D721Med (cell line): Measurements from ENCODE around the gene GPR160.

Source experiments
- DNase-seq: peaks from one replicate; pipeline ENCODE4 v3.0.0; 2011; ENCODE audit warnings: low spot score; ENCODE audit not compliant: insufficient read length
- FAIRE-seq: peaks from 2 replicates; lab custom pipeline; 2011; peaks lifted over from hg19 to GRCh38; lab: Jason Lieb, UNC
- CTCF ChIP-seq: IDR thresholded peaks from 2 replicates; pipeline ENCODE4 v1.5.1; 2012; ENCODE audit warnings: mild to moderate bottlenecking, control low read depth; ENCODE audit not compliant: insufficient read depth; ENCODE audit errors: missing control alignments

GPR160 gene

DNA sequence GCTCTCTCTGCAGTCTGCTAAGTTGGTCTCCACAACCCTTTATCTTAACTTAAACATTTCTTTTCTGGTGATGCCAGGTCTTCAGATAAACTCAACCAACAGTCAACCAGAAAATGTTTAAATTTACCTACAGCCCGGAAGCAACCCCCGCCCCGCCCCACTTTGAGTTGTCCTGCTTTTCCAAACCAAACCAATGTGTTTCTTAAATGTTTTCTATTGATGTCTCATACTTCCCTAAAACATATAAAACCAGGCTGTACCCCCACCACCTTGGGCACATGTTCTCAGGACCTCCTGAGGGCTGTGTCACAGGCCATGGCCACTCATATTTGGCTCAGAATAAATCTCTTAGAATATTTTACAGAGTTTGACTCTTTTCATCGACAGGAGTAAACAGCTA lies 13.2 kb upstream of the GPR160 start:
- no peak for TF ChIP-seq CTCF
- DNase-seq (no peak), FAIRE-seq (no peak)

- DNase-seq (no peak), FAIRE-seq (no peak)
- no peak for TF ChIP-seq CTCF
Measured at GRCh38 chr3:170027233-170028102, 10.3 kb upstream of the GPR160 start.

DNA sequence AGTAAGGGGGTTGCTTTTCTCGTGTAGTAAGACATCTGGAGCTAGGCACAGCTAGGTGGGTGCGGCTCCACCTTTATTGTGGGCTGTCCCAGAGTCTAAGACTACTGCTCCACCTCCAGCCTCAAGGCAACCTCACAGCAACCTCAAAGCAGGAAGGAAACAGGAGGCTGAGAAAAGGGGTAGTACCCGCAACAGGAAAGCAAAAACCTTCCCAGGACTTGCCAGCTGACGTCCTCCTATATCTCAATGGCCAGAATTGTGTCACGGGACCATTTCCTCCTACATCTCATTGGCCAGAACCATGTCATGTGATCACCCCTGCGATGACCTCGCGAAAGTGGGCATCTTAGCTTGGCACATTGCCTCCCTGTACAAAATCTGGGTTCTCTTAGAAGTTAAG lies 4.3 kb upstream of the GPR160 start:
- no peak for TF ChIP-seq CTCF
- no peak for FAIRE-seq

DNA sequence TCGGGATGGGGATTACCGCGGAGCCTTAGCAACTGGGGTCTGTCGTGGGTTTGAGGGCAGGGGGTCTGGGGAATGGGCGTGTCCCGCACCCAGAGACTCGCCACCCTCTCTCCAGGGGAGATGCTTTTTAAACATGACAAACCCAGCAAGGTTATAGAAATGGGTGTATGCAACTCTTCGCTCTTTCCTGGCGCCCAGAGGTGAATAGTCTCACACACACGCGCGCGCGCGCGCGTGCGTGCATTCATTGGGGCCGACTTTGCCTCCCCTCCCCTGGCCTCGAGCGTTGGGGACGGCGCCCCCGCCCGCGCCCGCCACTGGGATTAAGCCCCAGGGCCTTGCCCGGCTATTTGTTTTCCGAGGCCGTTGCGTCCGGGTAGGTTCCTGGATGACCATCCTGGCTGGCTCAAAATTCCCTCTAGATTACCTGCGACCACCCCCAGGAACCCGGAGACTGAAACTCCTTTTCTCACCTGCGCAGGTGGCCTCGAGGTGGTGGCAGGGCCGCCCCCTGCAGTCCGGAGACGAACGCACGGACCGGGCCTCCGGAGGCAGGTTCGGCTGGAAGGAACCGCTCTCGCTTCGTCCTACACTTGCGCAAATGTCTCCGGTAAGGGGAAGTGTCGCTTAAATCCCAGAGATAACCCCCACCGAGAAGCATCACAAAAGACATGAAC lies 777 bp downstream of the GPR160 start:
- TF ChIP-seq CTCF, result no peak
- DNase-seq (no peak), FAIRE-seq (no peak)

More for the DNA sequence above, 4.3 kb upstream of the GPR160 start:
- no peak for DNase-seq

- FAIRE-seq (peak; percentile 61), DNase-seq (no peak)
- TF ChIP-seq CTCF, result no peak
Measured at GRCh38 chr3:170040418-170040817, 2.6 kb downstream of the GPR160 start.

DNA sequence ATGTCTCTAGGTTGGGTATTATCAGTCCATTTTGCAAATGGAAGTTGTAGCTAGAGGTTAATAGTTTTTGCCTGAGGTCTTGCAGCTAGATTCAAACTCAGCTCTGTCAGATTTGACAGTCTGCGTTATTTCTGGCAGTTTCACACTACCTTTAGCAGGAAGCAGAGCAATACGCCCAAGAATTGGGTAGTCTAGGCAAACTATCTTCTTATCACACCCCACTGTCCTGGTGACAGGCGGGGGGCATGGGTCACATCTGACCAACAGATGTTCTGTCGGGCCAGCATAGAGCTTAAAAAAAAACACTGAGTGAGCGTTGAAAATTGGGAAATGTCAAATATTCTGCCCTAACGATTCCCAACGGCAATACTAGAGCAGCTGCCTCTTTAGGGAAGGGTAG lies 5.7 kb downstream of the GPR160 start:
- no peak for TF ChIP-seq CTCF
- DNase-seq, result no peak
- no peak for FAIRE-seq

- no peak for DNase-seq
- FAIRE-seq, result no peak
- no peak for TF ChIP-seq CTCF
Measured at GRCh38 chr3:170044271-170044670, 6.5 kb downstream of the GPR160 start.
